ENCODE results near the gene CTSH. TPM values are rescaled to one million over a fixed set of nuclear protein-coding genes. Genes with fewer than 3 reads are reported as not detected.
A peak's percentile ranks its signal among the peaks of the same experiment; 100 is the strongest.

Gene CTSH
- total RNA-seq, 2 donors from 2014 or later = 61.9 to 101 TPM

- peaks cover 84% of the 10 kb centered on the region for H3K36me3 Mint-ChIP-seq (ENCODE audit: low read depth)
- 100% methylated on average over 2 to 3 of the region's 4 CpGs for WGBS, 2 experiments (ENCODE audit: insufficient coverage in 1 of 2, insufficient read length in 1 of 2)
These were observed 46.3 kb downstream of the CTSH start for GRCh38 chr15:78898540-78898939.

GRCh38 chr15:78895471-78895870 is 49.4 kb downstream of the CTSH start:
- H3K4me1 ChIP-seq (ENCODE audit: control insufficient read depth, insufficient read depth, low read length) = peaks cover 4% of the 10 kb centered on the region
- H3K9me3 ChIP-seq (ENCODE audit: control insufficient read depth, low read length) = no peaks in the 10 kb centered on the region
- WGBS, 2 experiments (ENCODE audit: insufficient coverage in 1 of 2, insufficient read length in 1 of 2) = 100% methylated on average over 2 of the region's 3 CpGs; no CpG with 5 or more reads in 1 of the 2 experiments
- H3K4me3 ChIP-seq (ENCODE audit: low read length) = no peak overlapping the region
- H3K4me3 Mint-ChIP-seq = no peak overlapping the region
- peaks cover 7% of the 10 kb centered on the region for H3K4me1 Mint-ChIP-seq
- no peaks in the 10 kb centered on the region for H3K27me3 Mint-ChIP-seq (ENCODE audit: insufficient read depth)
- peaks cover 97% of the 10 kb centered on the region for H3K36me3 ChIP-seq (ENCODE audit: control insufficient read depth, insufficient read depth, low read length)
- no peak overlapping the region for H3K27ac ChIP-seq (ENCODE audit: low read depth, low read length)
- no peaks in the 10 kb centered on the region for H3K9me3 Mint-ChIP-seq
- no peak for DNase-seq
- no peak overlapping the region for H3K9ac ChIP-seq (ENCODE audit: extremely low read depth, low read length, poor library complexity, severe bottlenecking)
- no peaks in the 10 kb centered on the region for H3K27me3 ChIP-seq (ENCODE audit: control insufficient read depth, insufficient read depth, low read length, poor library complexity, severe bottlenecking)
- TF ChIP-seq CTCF (conservative IDR thresholded peaks at IDR 0.05) = no peak
- no peak overlapping the region for H3K27ac Mint-ChIP-seq
- peaks cover 85% of the 10 kb centered on the region for H3K36me3 Mint-ChIP-seq (ENCODE audit: low read depth)

More at GRCh38 chr15:78898540-78898939, 46.3 kb downstream of the CTSH start:
- H3K36me3 ChIP-seq (ENCODE audit: control insufficient read depth, insufficient read depth, low read length) = peaks cover 97% of the 10 kb centered on the region
- H3K9me3 Mint-ChIP-seq = no peaks in the 10 kb centered on the region
- no peak overlapping the region for H3K9ac ChIP-seq (ENCODE audit: extremely low read depth, low read length, poor library complexity, severe bottlenecking)
- H3K27ac ChIP-seq (ENCODE audit: low read depth, low read length) = no peak overlapping the region
- H3K27ac Mint-ChIP-seq = peak overlapping the region; percentile 72
- no peaks in the 10 kb centered on the region for H3K9me3 ChIP-seq (ENCODE audit: control insufficient read depth, low read length)
- H3K4me1 ChIP-seq (ENCODE audit: control insufficient read depth, insufficient read depth, low read length) = no peaks in the 10 kb centered on the region
- DNase-seq = no peak
- H3K4me3 ChIP-seq (ENCODE audit: low read length) = no peak overlapping the region
- H3K27me3 Mint-ChIP-seq (ENCODE audit: insufficient read depth) = no peaks in the 10 kb centered on the region
- no peak for TF ChIP-seq CTCF (conservative IDR thresholded peaks at IDR 0.05)
- no peaks in the 10 kb centered on the region for H3K27me3 ChIP-seq (ENCODE audit: control insufficient read depth, insufficient read depth, low read length, poor library complexity, severe bottlenecking)
- H3K4me1 Mint-ChIP-seq = peaks cover 7% of the 10 kb centered on the region
- H3K4me3 Mint-ChIP-seq = no peak overlapping the region

GRCh38 chr15:78893538-78893937 is 51.3 kb downstream of the CTSH start:
- H3K27ac ChIP-seq (ENCODE audit: low read depth, low read length) = no peak overlapping the region
- peaks cover 88% of the 10 kb centered on the region for H3K36me3 Mint-ChIP-seq (ENCODE audit: low read depth)
- no peak overlapping the region for H3K27ac Mint-ChIP-seq

More at GRCh38 chr15:78893538-78893937, 51.3 kb downstream of the CTSH start:
- DNase-seq = no peak
- Histone ChIP-seq H3K36me3 (ENCODE audit: control insufficient read depth, insufficient read depth, low read length) (peaks cover 98% of the 10 kb centered on the region), H3K4me3 (ENCODE audit: low read length) (no peak overlapping the region), H3K4me1 (ENCODE audit: control insufficient read depth, insufficient read depth, low read length) (peaks cover 4% of the 10 kb centered on the region), H3K27me3 (ENCODE audit: control insufficient read depth, insufficient read depth, low read length, poor library complexity, severe bottlenecking) (no peaks in the 10 kb centered on the region), H3K9me3 (ENCODE audit: control insufficient read depth, low read length) (no peaks in the 10 kb centered on the region), H3K9ac (ENCODE audit: extremely low read depth, low read length, poor library complexity, severe bottlenecking) (no peak overlapping the region)
- Mint-ChIP-seq H3K4me1 (peaks cover 5% of the 10 kb centered on the region), H3K4me3 (no peak overlapping the region), H3K27me3 (ENCODE audit: insufficient read depth) (no peaks in the 10 kb centered on the region), H3K9me3 (no peaks in the 10 kb centered on the region)
- 92 to 100% methylated on average over 2 of the region's 2 CpGs for WGBS, 2 experiments (ENCODE audit: insufficient coverage in 1 of 2, insufficient read length in 1 of 2)
- TF ChIP-seq CTCF (conservative IDR thresholded peaks at IDR 0.05) = no peak

Measured in endodermal cell (in vitro differentiated cells).